ENCODE results near the gene AATF.

DNA sequence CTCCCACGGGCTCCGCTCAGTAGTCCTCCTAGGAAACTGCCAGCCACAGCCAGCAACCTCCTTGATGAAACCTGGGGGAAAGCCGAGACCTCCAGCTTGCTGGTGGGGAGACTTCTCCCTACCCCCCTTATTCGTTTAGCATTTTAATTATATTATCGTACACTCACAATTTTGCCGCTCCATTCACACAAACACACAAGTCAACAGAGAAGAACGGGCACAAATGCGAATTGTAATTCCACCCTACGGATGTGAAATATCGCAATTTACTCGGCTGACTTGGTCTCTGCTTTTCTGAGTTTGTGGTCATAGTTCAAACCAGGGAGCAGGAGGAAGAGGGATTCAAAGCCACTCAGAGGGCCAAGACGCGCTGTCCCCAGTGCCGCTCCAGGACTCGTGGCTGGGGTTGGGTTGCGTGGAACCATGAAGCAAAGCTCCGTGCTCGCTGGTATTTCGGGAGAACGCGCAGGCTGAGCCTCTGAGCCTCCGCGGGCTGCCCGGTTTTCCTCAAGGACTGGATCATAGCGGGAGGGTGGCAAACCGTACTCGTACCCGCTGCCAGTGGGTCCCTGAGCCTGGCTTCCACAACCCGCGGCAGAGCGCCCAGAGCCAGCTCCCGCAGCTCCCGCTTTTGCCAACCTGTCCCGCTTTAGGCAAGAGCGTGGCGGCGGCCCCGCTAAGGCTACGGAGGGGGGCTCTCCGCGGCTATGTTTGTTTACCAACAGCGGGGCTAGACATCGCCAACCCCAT lies 9.5 kb upstream of the AATF start:
- TF ChIP-seq, protein P1, sequence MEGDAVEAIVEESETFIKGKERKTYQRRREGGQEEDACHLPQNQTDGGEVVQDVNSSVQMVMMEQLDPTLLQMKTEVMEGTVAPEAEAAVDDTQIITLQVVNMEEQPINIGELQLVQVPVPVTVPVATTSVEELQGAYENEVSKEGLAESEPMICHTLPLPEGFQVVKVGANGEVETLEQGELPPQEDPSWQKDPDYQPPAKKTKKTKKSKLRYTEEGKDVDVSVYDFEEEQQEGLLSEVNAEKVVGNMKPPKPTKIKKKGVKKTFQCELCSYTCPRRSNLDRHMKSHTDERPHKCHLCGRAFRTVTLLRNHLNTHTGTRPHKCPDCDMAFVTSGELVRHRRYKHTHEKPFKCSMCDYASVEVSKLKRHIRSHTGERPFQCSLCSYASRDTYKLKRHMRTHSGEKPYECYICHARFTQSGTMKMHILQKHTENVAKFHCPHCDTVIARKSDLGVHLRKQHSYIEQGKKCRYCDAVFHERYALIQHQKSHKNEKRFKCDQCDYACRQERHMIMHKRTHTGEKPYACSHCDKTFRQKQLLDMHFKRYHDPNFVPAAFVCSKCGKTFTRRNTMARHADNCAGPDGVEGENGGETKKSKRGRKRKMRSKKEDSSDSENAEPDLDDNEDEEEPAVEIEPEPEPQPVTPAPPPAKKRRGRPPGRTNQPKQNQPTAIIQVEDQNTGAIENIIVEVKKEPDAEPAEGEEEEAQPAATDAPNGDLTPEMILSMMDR (IDR thresholded peaks at IDR 0.05), result no peak
- no peak for TF ChIP-seq POLR2A (IDR thresholded peaks at IDR 0.05)

All from adrenal gland (tissue), 5 donors.